SH-SY5Y (cell line): ENCODE data around the gene LEKR1.

Source experiments
- GATA2 ChIP-seq: IDR thresholded peaks from 2 replicates; pipeline ENCODE4 v1.6.1; 2011; ENCODE audit warnings: mild to moderate bottlenecking, low read depth, low read length
- GATA3 ChIP-seq: IDR thresholded peaks from 2 replicates; pipeline ENCODE4 v1.6.1; 2011; ENCODE audit warnings: low read depth, mild to moderate bottlenecking, low read length, moderate library complexity

- TF ChIP-seq GATA2 = no peak
- no peak for TF ChIP-seq GATA3
Observed at GRCh38 chr3:156862338-156862737, 36.2 kb downstream of the LEKR1 start.
